Body of pancreas (tissue), 4 donors: ENCODE data around the gene MSI2. TPM values are rescaled to one million over a fixed set of nuclear protein-coding genes. Genes with fewer than 3 reads are reported as not detected.
"Not testable (repeated sequence)": the region's sequence is repeated elsewhere in the genome, so short reads cannot be mapped to it uniquely, and the experiment has no call there.

ENCODE experiments used
- ATAC-seq: fragments of 150-250 bp; one replicate; pipeline ENCODE4 v1.9.1; 2016
- DNase-seq, 4 donors: peaks; one replicate each; pipeline ENCODE4 v3.0.0-alpha.2; 2019
- H3K27ac ChIP-seq, 4 donors: fragments of 200-600 bp; sonication (generic); 1 replicate in 3 of 4; 2 replicates in 1 of 4; pipeline versions ENCODE4 v1.5.1 to v1.6.1; 2016 to 2019; ENCODE audit warnings: mild to moderate bottlenecking in 1 of 4, mixed read lengths in 1 of 4, moderate library complexity in 1 of 4
- H3K27me3 ChIP-seq, 2 donors: fragments of 200-600 bp; sonication (generic); one replicate each; pipeline ENCODE4 v1.6.0; 2016; ENCODE audit warnings: mild to moderate bottlenecking in 1 of 2
- H3K36me3 ChIP-seq, 2 donors: fragments of 200-600 bp; sonication (generic); replicated peaks in 1 of 2; 2 replicates each; pipeline ENCODE4 v1.5.1; 2016; ENCODE audit warnings: low read depth in 2 of 2; ENCODE audit not compliant: insufficient read depth in 1 of 2
- H3K4me1 ChIP-seq: fragments of 200-600 bp; sonication (generic); one replicate; pipeline ENCODE4 v1.6.0; 2016
- H3K4me3 ChIP-seq, 2 donors: fragments of 200-600 bp; sonication (generic); 1 replicate in 1 of 2; 2 replicates in 1 of 2; pipeline ENCODE4 v1.5.1; 2016 to 2019
- H3K9me3 ChIP-seq, 3 donors: fragments of 200-600 bp; sonication (generic); 1 replicate in 2 of 3; 2 replicates in 1 of 3; pipeline ENCODE4 v1.5.1; 2016
- CTCF ChIP-seq, 7 experiments: fragments of 450-650 bp in 4 of 7; fragments of 200-600 bp in 3 of 7; sonication (generic) in 3 of 7; IDR thresholded peaks; one replicate each; pipeline ENCODE4 v1.5.1; 2016 to 2019; ENCODE audit warnings: antibody characterized with exemption in 7 of 7
- POLR2A ChIP-seq, 3 donors: fragments of 450-650 bp; IDR thresholded peaks; one replicate each; pipeline ENCODE4 v1.6.1; 2016; ENCODE audit warnings: antibody characterized with exemption in 3 of 3, mild to moderate bottlenecking in 2 of 3
- WGBS, 2 donors: methylation state at CpG; one replicate each; pipeline ENCODE4 v1.1.5; 2017; 5-methylcytosine and 5-hydroxymethylcytosine counted together
- intact Hi-C: fragments of 100-400 bp; cut with DNase I; formaldehyde crosslinking; loops from one replicate; pipeline ENCODE4 v1.15.1; 2023
- total RNA-seq, 2 donors: library from RNA; depleted of rRNA; stranded (reverse); fragments of >200 nt; gene quantifications; one replicate each; pipeline ENCODE4 v1.1.0, GENCODE V29; 2016

Gene MSI2
- total RNA-seq, 2 donors from 2014 or later: 21.1 to 28.5 TPM

- no peak for ATAC-seq
- Histone ChIP-seq H3K27me3 (no peaks in the 10 kb centered on the region), H3K27ac (no peak overlapping the region), H3K9me3 (no peaks in the 10 kb centered on the region), H3K4me3 (no peak overlapping the region), H3K36me3 (no peaks in the 10 kb centered on the region), H3K4me1 (peaks cover 7% of the 10 kb centered on the region)
- TF ChIP-seq CTCF (IDR thresholded peaks at IDR 0.05) (no peak), POLR2A (IDR thresholded peaks at IDR 0.05) (no peak)
- intact Hi-C loops: no loop called here
- WGBS, 2 donors: 71 to 87% methylated on average over 5 of the region's 5 CpGs
- DNase-seq: no peak
Measured at GRCh38 chr17:57295526-57296023, 39.3 kb downstream of the MSI2 start.

GRCh38 chr17:57296231-57296630 lies 39.9 kb downstream of the MSI2 start:
- no peak overlapping the region for H3K4me3 ChIP-seq
- DNase-seq (no peak), ATAC-seq (no peak)
- TF ChIP-seq CTCF (IDR thresholded peaks at IDR 0.05): no peak
- TF ChIP-seq POLR2A (IDR thresholded peaks at IDR 0.05): no peak
- intact Hi-C loops: no loop called here
- H3K36me3 ChIP-seq: no peaks in the 10 kb centered on the region
- H3K9me3 ChIP-seq: no peaks in the 10 kb centered on the region
- no peak overlapping the region for H3K27ac ChIP-seq
- H3K4me1 ChIP-seq: peaks cover 7% of the 10 kb centered on the region
- 88 to 89% methylated on average over 4 of the region's 4 CpGs for WGBS, 2 donors
- no peaks in the 10 kb centered on the region for H3K27me3 ChIP-seq

GRCh38 chr17:57299176-57299575 lies 42.9 kb downstream of the MSI2 start:
- ATAC-seq: no peak
- Histone ChIP-seq H3K4me1 (peaks cover 6% of the 10 kb centered on the region), H3K4me3 (no peak overlapping the region), H3K27ac (no peak overlapping the region), H3K36me3 (no peaks in the 10 kb centered on the region), H3K27me3 (no peaks in the 10 kb centered on the region), H3K9me3 (no peaks in the 10 kb centered on the region)
- intact Hi-C loops: no loop called here
- WGBS, 2 donors: 94 to 98% methylated on average over 7 of the region's 7 CpGs
- no peak for DNase-seq
- TF ChIP-seq POLR2A (IDR thresholded peaks at IDR 0.05) (no peak), CTCF (IDR thresholded peaks at IDR 0.05) (no peak)

GRCh38 chr17:57300592-57300991 lies 44.3 kb downstream of the MSI2 start:
- H3K9me3 ChIP-seq, H3K4me1 ChIP-seq, H3K27ac ChIP-seq, ATAC-seq, H3K27me3 ChIP-seq, DNase-seq, H3K36me3 ChIP-seq, intact Hi-C loops, H3K4me3 ChIP-seq: not testable (repeated sequence)
- WGBS, 2 donors: 92 to 96% methylated on average over 7 of the region's 7 CpGs

- no peaks in the 10 kb centered on the region for H3K27me3 ChIP-seq
- no peak overlapping the region for H3K27ac ChIP-seq
- no peaks in the 10 kb centered on the region for H3K36me3 ChIP-seq
- no peaks in the 10 kb centered on the region for H3K9me3 ChIP-seq
- ATAC-seq (no peak), DNase-seq (no peak)
- WGBS, 2 donors: 91 to 93% methylated on average over 10 of the region's 10 CpGs
- no peak for TF ChIP-seq CTCF (IDR thresholded peaks at IDR 0.05)
- TF ChIP-seq POLR2A (IDR thresholded peaks at IDR 0.05): no peak
- H3K4me1 ChIP-seq: no peaks in the 10 kb centered on the region
- H3K4me3 ChIP-seq: no peak overlapping the region
- intact Hi-C loops: no loop called here
Measured at GRCh38 chr17:57302690-57303465, 46.6 kb downstream of the MSI2 start.
